GM18499 (cell line): ENCODE measurements around the gene NCOR1.

Experiments
- ATAC-seq: cut with Tn5 transposase; IDR thresholded peaks from one replicate; pipeline ENCODE4 v1.9.1; 2021; ENCODE audit warnings: moderate number of reproducible peaks; ENCODE audit not compliant: insufficient read depth, unreplicated experiment

Gene NCOR1

GRCh38 chr17:15998031-15998562 lies 217.2 kb downstream of the NCOR1 start:
- no peak for ATAC-seq

- no peak for ATAC-seq
Measured at GRCh38 chr17:15996322-15996721, 219.0 kb downstream of the NCOR1 start.

- no peak for ATAC-seq
Measured at GRCh38 chr17:15981646-15982580, 233.4 kb downstream of the NCOR1 start.

GRCh38 chr17:15981208-15981607 lies 234.1 kb downstream of the NCOR1 start:
- peak; percentile 94 for ATAC-seq
